Heart left ventricle (tissue), 13 donors: ENCODE results near the gene HNRNPK.

Experiments used
- POLR2A ChIP-seq, 2 donors: fragments of 450-650 bp; IDR thresholded peaks; one replicate each; pipeline ENCODE4 v1.6.1; 2017; ENCODE audit warnings: antibody characterized with exemption in 2 of 2, mild to moderate bottlenecking in 2 of 2, moderate library complexity in 2 of 2
- TF ChIP-seq, protein P1 (sequence below), 12 donors: fragments of 200-600 bp; sonication (generic) in 4 of 12; IDR thresholded peaks; one replicate each; pipeline versions ENCODE4 v1.5.0 to v1.8.0; 2018 to 2022; ENCODE audit warnings: antibody characterized with exemption in 12 of 12, mild to moderate bottlenecking in 5 of 12
- donor health status: ischemic (EF 13 %, LVEDD 7.1; RV severe dilation, severe dysfunction).
- donor health status: DM: no; HTN: yes; CAD: no.
- donor health status: DM: no; HTN: no; CAD: no.
- donor health status: ischemic (EF 25% LVEDD 6.9; RV normal size, moderate dysfunction).
- donor health status: ischemic (EF 25% LVEDD 5.7; RV mildly dilated, moderate dysfunction).
- donor health status: ischemic (EF 35%, LVEDD 5.7; RV mildly dilated, moderate dysfunction).
- donor health status: nonischemic (EF 11% LVEDD 7.7; RV severe dilation, severe dysfunction).
- donor health status: DM: yes; HTN: yes; CAD: no.
- donor health status: PGD.
- donor health status: ischemic (EF 29% LVEDD 5.4; RV normal size, mild dysfunction).
- donor health status: nonischemic (EF 23%, LVEDD 6.1; RV moderate dilation, normal function).

GRCh38 chr9:83927591-83927990, 52.4 kb downstream of the HNRNPK start:
- no peak for TF ChIP-seq POLR2A (IDR thresholded peaks at IDR 0.05)
- TF ChIP-seq, protein P1, sequence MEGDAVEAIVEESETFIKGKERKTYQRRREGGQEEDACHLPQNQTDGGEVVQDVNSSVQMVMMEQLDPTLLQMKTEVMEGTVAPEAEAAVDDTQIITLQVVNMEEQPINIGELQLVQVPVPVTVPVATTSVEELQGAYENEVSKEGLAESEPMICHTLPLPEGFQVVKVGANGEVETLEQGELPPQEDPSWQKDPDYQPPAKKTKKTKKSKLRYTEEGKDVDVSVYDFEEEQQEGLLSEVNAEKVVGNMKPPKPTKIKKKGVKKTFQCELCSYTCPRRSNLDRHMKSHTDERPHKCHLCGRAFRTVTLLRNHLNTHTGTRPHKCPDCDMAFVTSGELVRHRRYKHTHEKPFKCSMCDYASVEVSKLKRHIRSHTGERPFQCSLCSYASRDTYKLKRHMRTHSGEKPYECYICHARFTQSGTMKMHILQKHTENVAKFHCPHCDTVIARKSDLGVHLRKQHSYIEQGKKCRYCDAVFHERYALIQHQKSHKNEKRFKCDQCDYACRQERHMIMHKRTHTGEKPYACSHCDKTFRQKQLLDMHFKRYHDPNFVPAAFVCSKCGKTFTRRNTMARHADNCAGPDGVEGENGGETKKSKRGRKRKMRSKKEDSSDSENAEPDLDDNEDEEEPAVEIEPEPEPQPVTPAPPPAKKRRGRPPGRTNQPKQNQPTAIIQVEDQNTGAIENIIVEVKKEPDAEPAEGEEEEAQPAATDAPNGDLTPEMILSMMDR (IDR thresholded peaks at IDR 0.05) = no peak
